ENCODE results near the gene ZSWIM5.

DNA sequence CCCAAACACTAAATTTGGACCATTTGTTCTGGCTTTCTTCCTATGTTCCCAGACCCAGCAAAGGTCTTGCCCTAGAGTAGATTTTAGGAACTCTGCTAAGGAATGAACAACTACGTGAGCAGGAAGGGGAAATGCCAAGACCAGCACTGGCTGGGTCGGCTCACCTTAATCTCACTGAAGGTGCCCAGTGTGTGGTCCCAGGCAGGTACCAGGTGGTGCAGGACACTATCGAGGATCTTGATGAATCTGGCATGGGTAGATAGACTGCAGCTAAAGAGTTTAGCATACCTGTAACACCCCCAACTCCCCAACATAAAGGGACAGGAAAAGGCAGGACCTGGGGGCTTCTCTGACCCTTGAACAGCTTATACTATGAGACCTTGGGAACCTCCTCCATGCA, 198.3 kb downstream of the ZSWIM5 start:
- TF ChIP-seq, protein P1, sequence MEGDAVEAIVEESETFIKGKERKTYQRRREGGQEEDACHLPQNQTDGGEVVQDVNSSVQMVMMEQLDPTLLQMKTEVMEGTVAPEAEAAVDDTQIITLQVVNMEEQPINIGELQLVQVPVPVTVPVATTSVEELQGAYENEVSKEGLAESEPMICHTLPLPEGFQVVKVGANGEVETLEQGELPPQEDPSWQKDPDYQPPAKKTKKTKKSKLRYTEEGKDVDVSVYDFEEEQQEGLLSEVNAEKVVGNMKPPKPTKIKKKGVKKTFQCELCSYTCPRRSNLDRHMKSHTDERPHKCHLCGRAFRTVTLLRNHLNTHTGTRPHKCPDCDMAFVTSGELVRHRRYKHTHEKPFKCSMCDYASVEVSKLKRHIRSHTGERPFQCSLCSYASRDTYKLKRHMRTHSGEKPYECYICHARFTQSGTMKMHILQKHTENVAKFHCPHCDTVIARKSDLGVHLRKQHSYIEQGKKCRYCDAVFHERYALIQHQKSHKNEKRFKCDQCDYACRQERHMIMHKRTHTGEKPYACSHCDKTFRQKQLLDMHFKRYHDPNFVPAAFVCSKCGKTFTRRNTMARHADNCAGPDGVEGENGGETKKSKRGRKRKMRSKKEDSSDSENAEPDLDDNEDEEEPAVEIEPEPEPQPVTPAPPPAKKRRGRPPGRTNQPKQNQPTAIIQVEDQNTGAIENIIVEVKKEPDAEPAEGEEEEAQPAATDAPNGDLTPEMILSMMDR (IDR thresholded peaks at IDR 0.05), result no peak
- no peak for TF ChIP-seq EZH2 (IDR thresholded peaks at IDR 0.05; ENCODE audit: borderline replicate concordance, insufficient read depth, low read depth, low read length, poor library complexity, severe bottlenecking)
